NCI-H1105 (cell line): Measurements from ENCODE around the gene ALDH3A2.
"Not testable (repeated sequence)": the region's sequence is repeated elsewhere in the genome, so short reads cannot be mapped to it uniquely, and the experiment has no call there.

Experiments
- DNase-seq: peaks from one replicate; lab custom pipeline; 2025; lab: John Stamatoyannopoulos, UW

ALDH3A2 gene

GRCh38 chr17:19650826-19651225 is 2.3 kb downstream of the ALDH3A2 start:
- no peak for DNase-seq

- DNase-seq: no peak
These were observed 3.1 kb downstream of the ALDH3A2 start for GRCh38 chr17:19651451-19652238.

GRCh38 chr17:19652595-19652994 is 4.0 kb downstream of the ALDH3A2 start:
- no peak for DNase-seq

- no peak for DNase-seq
These were observed 5.9 kb downstream of the ALDH3A2 start for GRCh38 chr17:19654342-19654886.

GRCh38 chr17:19654896-19655295 is 6.3 kb downstream of the ALDH3A2 start:
- DNase-seq: no peak

- DNase-seq: no peak
These were observed 7.8 kb downstream of the ALDH3A2 start for GRCh38 chr17:19656336-19656735.

GRCh38 chr17:19656851-19657581 is 8.5 kb downstream of the ALDH3A2 start:
- no peak for DNase-seq

GRCh38 chr17:19659366-19660177 is 11.0 kb downstream of the ALDH3A2 start:
- no peak for DNase-seq

GRCh38 chr17:19660219-19660870 is 11.8 kb downstream of the ALDH3A2 start:
- no peak for DNase-seq

- DNase-seq: no peak
These were observed 12.6 kb downstream of the ALDH3A2 start for GRCh38 chr17:19661121-19661520.

- DNase-seq: no peak
These were observed 14.5 kb downstream of the ALDH3A2 start for GRCh38 chr17:19663097-19663496.

GRCh38 chr17:19664136-19664820 is 15.7 kb downstream of the ALDH3A2 start:
- no peak for DNase-seq

- no peak for DNase-seq
These were observed 16.2 kb downstream of the ALDH3A2 start for GRCh38 chr17:19664821-19665181.

- DNase-seq: not testable (repeated sequence)
These were observed 21.1 kb downstream of the ALDH3A2 start for GRCh38 chr17:19669680-19670079.

GRCh38 chr17:19670908-19671307 is 22.4 kb downstream of the ALDH3A2 start:
- no peak for DNase-seq

GRCh38 chr17:19671433-19671832 is 22.9 kb downstream of the ALDH3A2 start:
- DNase-seq: no peak

GRCh38 chr17:19672009-19672750 is 23.6 kb downstream of the ALDH3A2 start:
- no peak for DNase-seq

GRCh38 chr17:19673623-19674022 is 25.1 kb downstream of the ALDH3A2 start:
- no peak for DNase-seq

- DNase-seq: no peak
These were observed 28.3 kb downstream of the ALDH3A2 start for GRCh38 chr17:19676896-19677295.

- no peak for DNase-seq
These were observed 29.3 kb downstream of the ALDH3A2 start for GRCh38 chr17:19677736-19678379.
